Stimulated activated CD8-positive, alpha-beta memory T cell treated with anti-CD3 and anti-CD28 coated beads, Interleukin-15, amount 100 ng/mL, for 1 hour (primary cell): ENCODE measurements around the gene PI16.

Experiments
- DNase-seq: peaks from one replicate; pipeline ENCODE4 v3.0.0-alpha.2; 2020; ENCODE audit warnings: low read depth

Gene PI16

GRCh38 chr6:36958775-36959554 is 4.4 kb downstream of the PI16 start:
- no peak for DNase-seq

- DNase-seq = no peak
Measured at GRCh38 chr6:36959555-36960250, 5.2 kb downstream of the PI16 start.

GRCh38 chr6:36961441-36962435 is 7.2 kb downstream of the PI16 start:
- no peak for DNase-seq

DNA sequence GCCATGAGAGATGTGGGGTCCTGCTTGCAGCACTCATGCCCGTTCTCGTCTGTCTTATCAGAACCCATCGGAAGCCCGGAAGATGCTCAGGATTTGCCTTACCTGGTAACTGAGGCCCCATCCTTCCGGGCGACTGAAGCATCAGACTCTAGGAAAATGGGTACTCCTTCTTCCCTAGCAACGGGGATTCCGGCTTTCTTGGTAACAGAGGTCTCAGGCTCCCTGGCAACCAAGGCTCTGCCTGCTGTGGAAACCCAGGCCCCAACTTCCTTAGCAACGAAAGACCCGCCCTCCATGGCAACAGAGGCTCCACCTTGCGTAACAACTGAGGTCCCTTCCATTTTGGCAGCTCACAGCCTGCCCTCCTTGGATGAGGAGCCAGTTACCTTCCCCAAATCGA is 8.3 kb downstream of the PI16 start:
- DNase-seq = peak; percentile 59

GRCh38 chr6:36963451-36964290 is 9.1 kb downstream of the PI16 start:
- no peak for DNase-seq

GRCh38 chr6:36964349-36964748 is 9.8 kb downstream of the PI16 start:
- DNase-seq = no peak

DNA sequence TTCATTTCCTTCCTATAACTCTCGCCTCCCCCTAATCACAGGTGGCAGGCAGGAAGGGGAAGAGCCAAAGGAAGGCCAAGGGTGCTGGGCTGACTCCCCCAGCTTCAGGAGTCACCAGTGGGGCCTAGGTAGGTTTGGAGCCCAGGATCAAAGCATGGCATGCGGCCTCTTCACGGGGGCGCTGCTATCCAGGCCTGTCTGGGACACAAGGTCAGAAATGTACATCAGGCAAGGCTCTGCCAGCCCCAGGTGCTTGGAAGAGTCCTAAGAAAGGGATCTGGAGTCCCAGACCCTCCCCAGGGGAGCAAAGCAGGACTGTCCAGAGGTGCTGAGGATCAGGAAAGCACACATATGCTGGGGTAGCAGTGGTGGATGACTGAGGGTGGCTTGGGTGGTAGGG is 10.4 kb downstream of the PI16 start:
- no peak for DNase-seq

DNA sequence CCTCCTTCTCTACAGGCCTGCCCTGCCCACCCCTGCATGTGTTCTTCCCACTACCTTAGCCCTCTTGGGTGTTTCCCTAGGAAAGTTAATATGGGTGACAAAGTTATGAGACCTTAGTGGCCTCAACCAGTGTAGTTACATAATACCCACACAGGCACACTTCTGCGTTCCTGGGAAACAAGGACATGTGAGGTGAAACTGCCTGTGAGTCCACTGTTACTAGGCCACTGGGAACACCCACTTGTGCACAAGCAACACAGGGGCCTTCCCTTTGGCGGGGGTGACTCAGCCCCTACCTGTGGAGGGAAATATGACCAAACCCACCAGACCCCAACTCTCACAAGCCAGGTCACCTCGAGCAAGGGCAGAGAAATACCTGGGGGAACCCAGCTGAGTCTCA is 12.8 kb downstream of the PI16 start:
- DNase-seq = no peak

DNA sequence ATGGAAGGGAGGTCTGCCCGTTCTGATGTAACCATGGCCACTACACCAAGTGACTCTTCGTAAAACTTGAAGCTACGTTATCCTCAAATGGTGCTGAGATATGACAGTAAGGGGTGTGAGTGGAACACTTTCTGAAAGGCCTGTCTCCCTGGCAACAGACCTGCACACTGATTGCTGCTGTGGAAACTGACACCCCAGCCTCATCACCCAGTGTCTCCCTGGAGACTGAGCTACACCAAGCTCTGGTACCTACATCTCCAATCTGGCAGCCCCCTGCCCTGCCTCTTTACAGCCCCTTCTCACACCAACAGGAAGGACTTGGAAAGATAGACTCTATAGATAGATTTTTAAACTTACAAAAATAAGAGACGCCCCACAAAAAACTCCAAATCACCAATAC is 13.2 kb downstream of the PI16 start:
- no peak for DNase-seq

- DNase-seq = no peak
Measured at GRCh38 chr6:36968266-36968977, 13.9 kb downstream of the PI16 start.

GRCh38 chr6:36969240-36969691 is 14.7 kb downstream of the PI16 start:
- no peak for DNase-seq

DNA sequence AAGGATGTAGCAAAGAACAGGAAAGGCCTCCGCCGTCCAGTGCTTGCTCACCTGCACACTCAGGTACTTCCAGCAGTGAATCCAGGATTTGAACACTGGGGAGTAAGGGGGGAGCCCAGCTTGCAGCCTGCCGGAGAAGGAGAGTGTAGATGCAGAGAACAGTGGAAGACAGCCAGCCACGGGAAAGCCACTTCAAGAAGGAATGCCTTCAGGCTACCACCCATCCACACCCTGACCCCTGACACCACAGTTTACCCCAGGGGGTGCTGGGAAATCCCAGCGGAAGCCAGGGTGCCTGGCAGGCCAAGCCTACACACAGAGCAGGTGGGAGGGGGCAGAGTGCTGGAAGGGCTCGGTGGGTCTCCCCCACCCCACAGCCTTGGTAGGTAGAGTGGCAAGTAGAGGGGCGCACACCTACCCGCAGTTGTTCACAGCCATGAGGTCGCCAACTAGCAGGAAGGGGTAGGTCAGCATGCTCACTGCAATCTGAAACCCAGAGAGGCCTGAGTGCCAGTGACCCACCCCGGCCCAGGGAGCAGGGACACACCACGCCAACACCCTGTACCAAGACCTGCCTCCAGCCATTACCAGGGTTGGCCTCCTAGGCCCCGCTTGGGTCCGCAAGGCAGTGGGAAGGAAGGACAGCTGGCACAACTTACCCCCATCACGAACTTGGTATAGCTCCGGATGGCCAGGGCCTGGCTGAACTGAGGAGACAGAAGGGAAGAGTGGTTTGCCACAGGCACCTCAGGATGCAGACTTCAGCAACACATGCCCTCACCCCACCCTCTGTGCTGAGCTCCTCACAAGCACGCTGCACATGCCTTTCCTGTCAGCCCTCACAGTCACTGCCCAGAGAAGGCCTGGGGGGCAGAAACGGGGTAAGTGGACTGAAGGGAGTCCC is 15.7 kb downstream of the PI16 start:
- DNase-seq = no peak

- DNase-seq = no peak
Measured at GRCh38 chr6:36970892-36971842, 16.6 kb downstream of the PI16 start.

- no peak for DNase-seq
Measured at GRCh38 chr6:36971921-36972673, 17.6 kb downstream of the PI16 start.

DNA sequence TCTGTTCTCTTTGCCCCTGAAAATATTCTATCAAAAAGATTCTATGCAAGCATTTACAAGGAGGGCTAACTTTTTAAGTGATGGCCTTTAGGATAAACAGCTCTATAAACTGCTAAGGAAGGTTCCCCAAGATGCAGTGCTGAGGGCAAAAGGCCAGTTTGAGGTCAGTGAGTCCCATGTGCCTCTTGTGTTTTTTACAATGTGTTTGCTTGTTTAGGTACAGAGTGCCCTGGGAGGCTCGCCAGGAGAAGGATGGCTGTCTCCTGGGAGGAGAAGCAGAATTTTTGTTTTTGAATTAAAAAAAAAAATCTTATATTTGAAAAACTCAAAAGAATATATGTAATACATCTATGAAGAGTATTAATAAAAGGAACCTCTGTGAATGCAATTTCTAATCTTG is 18.7 kb downstream of the PI16 start:
- DNase-seq = no peak

DNA sequence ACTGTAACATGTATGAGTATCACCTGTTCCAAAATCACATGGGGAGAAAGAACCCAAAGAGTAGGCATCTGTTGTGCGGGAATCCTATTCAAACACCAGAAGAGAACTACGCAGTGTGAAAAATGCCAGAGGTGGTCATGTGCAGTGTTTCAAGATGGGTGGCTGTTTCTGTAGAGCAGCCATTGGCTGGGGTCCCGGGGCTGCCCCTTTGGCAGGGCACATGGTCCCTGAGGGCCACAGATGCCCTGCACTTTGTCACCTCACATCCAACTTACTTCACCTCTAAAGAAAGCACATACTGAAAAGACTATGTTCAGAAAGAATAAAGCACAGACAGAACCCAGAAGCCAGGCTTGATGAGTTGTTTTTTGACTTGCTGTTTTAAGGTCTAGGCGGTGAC is 19.1 kb downstream of the PI16 start:
- no peak for DNase-seq

DNA sequence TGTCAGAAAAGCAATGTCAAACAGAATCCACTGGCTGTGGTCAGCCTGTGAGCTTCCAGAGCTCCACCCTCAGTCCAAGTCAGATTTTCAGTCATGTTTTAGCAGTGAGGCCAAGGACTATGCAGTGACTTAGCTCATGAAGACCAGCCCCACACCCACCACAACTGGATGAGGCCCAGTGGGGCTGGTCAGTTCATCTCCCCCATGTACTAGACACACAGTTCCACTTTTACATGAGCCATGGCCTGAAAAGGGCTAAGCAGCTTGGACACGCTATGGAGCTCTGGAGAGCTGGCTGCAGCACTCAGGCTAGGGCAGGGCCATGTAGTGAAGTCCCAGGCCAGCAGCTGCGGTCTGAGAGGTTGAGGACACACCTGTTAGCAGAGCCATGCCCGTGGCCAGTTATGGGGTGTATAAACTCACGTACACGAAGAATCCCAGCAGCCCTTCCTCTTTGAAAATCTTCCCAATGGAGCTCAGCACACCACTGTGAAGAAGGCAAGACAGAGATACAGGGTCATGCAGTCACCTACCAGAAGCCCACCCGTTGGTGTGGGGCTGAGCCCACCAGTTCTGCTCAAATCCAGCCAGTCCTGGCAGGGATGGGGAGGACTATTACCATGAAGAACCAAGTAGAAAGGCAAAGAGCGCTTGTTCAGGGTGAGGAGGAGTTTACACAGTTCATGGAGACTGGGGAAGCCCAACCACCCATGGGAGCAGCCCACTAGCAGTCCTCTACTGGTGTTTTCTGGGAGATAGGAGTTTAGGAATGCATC is 20.9 kb downstream of the PI16 start:
- DNase-seq = no peak
